Cardiac fibroblast (primary cell): Measurements from ENCODE around the gene NAT10.

Source experiments
- DNase-seq, 2 donors: peaks; one replicate each; pipeline versions ENCODE4 v3.0.0 to v3.0.0-alpha.2; 2010; ENCODE audit warnings: low read depth in 2 of 2
- H3K4me3 ChIP-seq, 2 donors: replicated peaks in 1 of 2; 1 replicate in 1 of 2; 2 replicates in 1 of 2; pipeline ENCODE4 v1.5.1; 2011; ENCODE audit warnings: low read depth in 2 of 2, low read length in 2 of 2, mild to moderate bottlenecking in 2 of 2, moderate library complexity in 1 of 2
- CTCF ChIP-seq: IDR thresholded peaks from one replicate; pipeline ENCODE4 v1.5.1; 2011; ENCODE audit warnings: low read depth, mild to moderate bottlenecking, low read length, inconsistent platforms

NAT10 gene

GRCh38 chr11:34105957-34106504 lies 602 bp downstream of the NAT10 start:
- peak in 1 of 2 donors; percentile 40 for DNase-seq
- no peak for TF ChIP-seq CTCF

GRCh38 chr11:34111722-34112270 lies 6.4 kb downstream of the NAT10 start:
- DNase-seq, result no peak
- H3K4me3 ChIP-seq, result no peak overlapping the region
- TF ChIP-seq CTCF, result no peak

More at GRCh38 chr11:34105957-34106504, 602 bp downstream of the NAT10 start:
- peak overlapping the region; percentile 95 to 98 for H3K4me3 ChIP-seq

GRCh38 chr11:34114014-34114413 lies 8.6 kb downstream of the NAT10 start:
- DNase-seq, result no peak
- TF ChIP-seq CTCF, result no peak
- no peak overlapping the region for H3K4me3 ChIP-seq

GRCh38 chr11:34114471-34114870 lies 9.0 kb downstream of the NAT10 start:
- TF ChIP-seq CTCF, result no peak
- DNase-seq, result no peak
- no peak overlapping the region for H3K4me3 ChIP-seq

- no peak for DNase-seq
These were observed 15.2 kb downstream of the NAT10 start for GRCh38 chr11:34120651-34121050.

GRCh38 chr11:34124885-34125668 lies 19.6 kb downstream of the NAT10 start:
- no peak overlapping the region for H3K4me3 ChIP-seq
- TF ChIP-seq CTCF, result no peak
- DNase-seq, result no peak

More at GRCh38 chr11:34120651-34121050, 15.2 kb downstream of the NAT10 start:
- H3K4me3 ChIP-seq, result no peak overlapping the region
- no peak for TF ChIP-seq CTCF
